ENCODE measurements around the gene RRAGD.
A peak's percentile ranks its signal among the peaks of the same experiment; 100 is the strongest.

RRAGD gene

DNA sequence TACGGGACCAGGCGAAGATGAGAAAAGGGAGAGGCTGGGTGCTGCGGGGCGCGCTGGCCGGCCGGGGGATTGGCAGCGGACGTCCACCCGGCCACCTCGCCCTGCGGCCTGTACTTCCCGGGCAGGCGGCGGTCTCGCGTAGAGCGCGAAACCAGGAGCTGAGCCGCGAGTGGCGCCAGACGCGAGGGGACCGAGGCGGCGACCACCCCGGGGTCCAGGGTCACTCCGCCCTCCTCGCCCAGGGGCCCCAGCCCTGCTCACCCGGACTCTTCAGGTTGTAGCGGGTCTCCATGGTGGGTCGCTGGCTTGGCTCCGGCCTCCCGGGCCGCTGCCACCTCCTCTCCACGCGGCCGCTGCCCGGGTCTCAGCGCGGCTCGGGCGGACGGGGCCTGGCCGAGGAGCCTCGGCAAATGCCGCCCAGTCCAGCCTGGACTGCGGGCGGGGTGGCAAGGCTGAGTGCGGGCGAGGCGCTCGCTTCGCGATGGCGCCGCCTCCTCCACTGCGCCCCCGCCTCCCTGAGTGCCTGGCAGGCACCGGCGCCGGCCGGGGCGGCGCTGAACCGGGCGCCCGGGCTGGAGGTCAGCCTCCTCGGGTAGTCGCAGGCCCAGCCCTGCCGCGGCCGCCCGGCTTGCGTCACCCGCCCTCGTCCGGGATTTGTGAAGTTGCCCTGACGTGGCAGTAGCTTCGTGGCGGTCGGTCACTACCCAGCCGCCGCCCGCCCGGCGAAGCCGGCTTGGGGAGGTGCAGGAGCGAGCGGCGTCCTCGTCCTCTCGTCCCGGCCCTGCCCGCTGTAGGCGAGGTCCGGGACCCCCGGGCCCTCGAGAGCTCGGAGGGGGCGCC is 59.6 kb downstream of the RRAGD start, which contains the start of gene UBE2J1 (continued):
- TF ChIP-seq ZNF274 (IDR thresholded peaks at IDR 0.05; ENCODE audit: low read length) (no peak), ZNF274 (tag by site-specific recombination; IDR thresholded peaks at IDR 0.05; ENCODE audit: borderline replicate concordance) (no peak), OVOL3 (tag by site-specific recombination; IDR thresholded peaks at IDR 0.05) (peak; percentile 23; the same call in 1 of the 2 replicates), ZNF423 (tag by site-specific recombination; IDR thresholded peaks at IDR 0.05) (peak; percentile 49; the same call in 1 of the 2 replicates), ZNF629 (tag by site-specific recombination; IDR thresholded peaks at IDR 0.05) (peak; percentile 43; the same call in 1 of the 2 replicates), ZIC2 (tag by site-specific recombination; IDR thresholded peaks at IDR 0.05) (no peak), KLF8 (tag by site-specific recombination; IDR thresholded peaks at IDR 0.05) (peak; percentile 71; the same call in 1 of the 2 replicates), RBAK (tag by site-specific recombination; IDR thresholded peaks at IDR 0.05) (no peak), WT1 (tag by site-specific recombination; IDR thresholded peaks at IDR 0.05) (peak; percentile 8; the same call in 1 of the 2 replicates), ZNF600 (tag by site-specific recombination; IDR thresholded peaks at IDR 0.05) (peak; percentile 53; the same call in 1 of the 2 replicates), ZNF37A (tag by site-specific recombination; IDR thresholded peaks at IDR 0.05) (no peak), HOXC10 (CRISPR knock-in tag; IDR thresholded peaks at IDR 0.05) (no peak), ZBTB7A (tag by site-specific recombination; IDR thresholded peaks at IDR 0.05; ENCODE audit: low read depth) (peak; percentile 72; the same call in 1 of the 2 replicates), HOXD13 (CRISPR knock-in tag; IDR thresholded peaks at IDR 0.05; ENCODE audit: borderline replicate concordance) (no peak; the same call in 1 of the 2 replicates), MYNN (tag by site-specific recombination; IDR thresholded peaks at IDR 0.05; ENCODE audit: borderline replicate concordance) (peak; percentile 70; the same call in 1 of the 2 replicates), ZNF529 (tag by site-specific recombination; IDR thresholded peaks at IDR 0.05; ENCODE audit: insufficient replicate concordance) (no peak), SETDB1 (IDR thresholded peaks at IDR 0.05; ENCODE audit: insufficient read length, low read length) (no peak), TRIM28 (IDR thresholded peaks at IDR 0.05; ENCODE audit: borderline replicate concordance, low read length) (0 out of 2 replicates have a peak, but pooled peaks have one; percentile 12), ZNF2 (tag by site-specific recombination; IDR thresholded peaks at IDR 0.05) (peak; percentile 86; the same call in 1 of the 2 replicates), ZNF114 (tag by site-specific recombination; IDR thresholded peaks at IDR 0.05) (no peak), ZNF585B (tag by site-specific recombination; IDR thresholded peaks at IDR 0.05) (no peak)
- TF ChIP-seq, protein P1, sequence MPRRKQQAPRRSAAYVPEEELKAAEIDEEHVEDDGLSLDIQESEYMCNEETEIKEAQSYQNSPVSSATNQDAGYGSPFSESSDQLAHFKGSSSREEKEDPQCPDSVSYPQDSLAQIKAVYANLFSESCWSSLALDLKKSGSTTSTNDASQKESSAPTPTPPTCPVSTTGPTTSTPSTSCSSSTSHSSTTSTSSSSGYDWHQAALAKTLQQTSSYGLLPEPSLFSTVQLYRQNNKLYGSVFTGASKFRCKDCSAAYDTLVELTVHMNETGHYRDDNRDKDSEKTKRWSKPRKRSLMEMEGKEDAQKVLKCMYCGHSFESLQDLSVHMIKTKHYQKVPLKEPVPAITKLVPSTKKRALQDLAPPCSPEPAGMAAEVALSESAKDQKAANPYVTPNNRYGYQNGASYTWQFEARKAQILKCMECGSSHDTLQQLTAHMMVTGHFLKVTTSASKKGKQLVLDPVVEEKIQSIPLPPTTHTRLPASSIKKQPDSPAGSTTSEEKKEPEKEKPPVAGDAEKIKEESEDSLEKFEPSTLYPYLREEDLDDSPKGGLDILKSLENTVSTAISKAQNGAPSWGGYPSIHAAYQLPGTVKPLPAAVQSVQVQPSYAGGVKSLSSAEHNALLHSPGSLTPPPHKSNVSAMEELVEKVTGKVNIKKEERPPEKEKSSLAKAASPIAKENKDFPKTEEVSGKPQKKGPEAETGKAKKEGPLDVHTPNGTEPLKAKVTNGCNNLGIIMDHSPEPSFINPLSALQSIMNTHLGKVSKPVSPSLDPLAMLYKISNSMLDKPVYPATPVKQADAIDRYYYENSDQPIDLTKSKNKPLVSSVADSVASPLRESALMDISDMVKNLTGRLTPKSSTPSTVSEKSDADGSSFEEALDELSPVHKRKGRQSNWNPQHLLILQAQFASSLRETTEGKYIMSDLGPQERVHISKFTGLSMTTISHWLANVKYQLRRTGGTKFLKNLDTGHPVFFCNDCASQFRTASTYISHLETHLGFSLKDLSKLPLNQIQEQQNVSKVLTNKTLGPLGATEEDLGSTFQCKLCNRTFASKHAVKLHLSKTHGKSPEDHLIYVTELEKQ (tag by site-specific recombination; IDR thresholded peaks at IDR 0.05; ENCODE audit: borderline replicate concordance): no peak
- TF ChIP-seq, protein P2, sequence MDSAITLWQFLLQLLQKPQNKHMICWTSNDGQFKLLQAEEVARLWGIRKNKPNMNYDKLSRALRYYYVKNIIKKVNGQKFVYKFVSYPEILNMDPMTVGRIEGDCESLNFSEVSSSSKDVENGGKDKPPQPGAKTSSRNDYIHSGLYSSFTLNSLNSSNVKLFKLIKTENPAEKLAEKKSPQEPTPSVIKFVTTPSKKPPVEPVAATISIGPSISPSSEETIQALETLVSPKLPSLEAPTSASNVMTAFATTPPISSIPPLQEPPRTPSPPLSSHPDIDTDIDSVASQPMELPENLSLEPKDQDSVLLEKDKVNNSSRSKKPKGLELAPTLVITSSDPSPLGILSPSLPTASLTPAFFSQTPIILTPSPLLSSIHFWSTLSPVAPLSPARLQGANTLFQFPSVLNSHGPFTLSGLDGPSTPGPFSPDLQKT (IDR thresholded peaks at IDR 0.05; ENCODE audit: borderline replicate concordance, low read depth, low read length): no peak
- TF ChIP-seq, protein P3, sequence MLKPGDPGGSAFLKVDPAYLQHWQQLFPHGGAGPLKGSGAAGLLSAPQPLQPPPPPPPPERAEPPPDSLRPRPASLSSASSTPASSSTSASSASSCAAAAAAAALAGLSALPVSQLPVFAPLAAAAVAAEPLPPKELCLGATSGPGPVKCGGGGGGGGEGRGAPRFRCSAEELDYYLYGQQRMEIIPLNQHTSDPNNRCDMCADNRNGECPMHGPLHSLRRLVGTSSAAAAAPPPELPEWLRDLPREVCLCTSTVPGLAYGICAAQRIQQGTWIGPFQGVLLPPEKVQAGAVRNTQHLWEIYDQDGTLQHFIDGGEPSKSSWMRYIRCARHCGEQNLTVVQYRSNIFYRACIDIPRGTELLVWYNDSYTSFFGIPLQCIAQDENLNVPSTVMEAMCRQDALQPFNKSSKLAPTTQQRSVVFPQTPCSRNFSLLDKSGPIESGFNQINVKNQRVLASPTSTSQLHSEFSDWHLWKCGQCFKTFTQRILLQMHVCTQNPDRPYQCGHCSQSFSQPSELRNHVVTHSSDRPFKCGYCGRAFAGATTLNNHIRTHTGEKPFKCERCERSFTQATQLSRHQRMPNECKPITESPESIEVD (tag by site-specific recombination; IDR thresholded peaks at IDR 0.05): no peak
- TF ChIP-seq, protein P4, sequence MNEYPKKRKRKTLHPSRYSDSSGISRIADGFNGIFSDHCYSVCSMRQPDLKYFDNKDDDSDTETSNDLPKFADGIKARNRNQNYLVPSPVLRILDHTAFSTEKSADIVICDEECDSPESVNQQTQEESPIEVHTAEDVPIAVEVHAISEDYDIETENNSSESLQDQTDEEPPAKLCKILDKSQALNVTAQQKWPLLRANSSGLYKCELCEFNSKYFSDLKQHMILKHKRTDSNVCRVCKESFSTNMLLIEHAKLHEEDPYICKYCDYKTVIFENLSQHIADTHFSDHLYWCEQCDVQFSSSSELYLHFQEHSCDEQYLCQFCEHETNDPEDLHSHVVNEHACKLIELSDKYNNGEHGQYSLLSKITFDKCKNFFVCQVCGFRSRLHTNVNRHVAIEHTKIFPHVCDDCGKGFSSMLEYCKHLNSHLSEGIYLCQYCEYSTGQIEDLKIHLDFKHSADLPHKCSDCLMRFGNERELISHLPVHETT (tag by site-specific recombination; IDR thresholded peaks at IDR 0.05): no peak
- TF ChIP-seq, protein P5, sequence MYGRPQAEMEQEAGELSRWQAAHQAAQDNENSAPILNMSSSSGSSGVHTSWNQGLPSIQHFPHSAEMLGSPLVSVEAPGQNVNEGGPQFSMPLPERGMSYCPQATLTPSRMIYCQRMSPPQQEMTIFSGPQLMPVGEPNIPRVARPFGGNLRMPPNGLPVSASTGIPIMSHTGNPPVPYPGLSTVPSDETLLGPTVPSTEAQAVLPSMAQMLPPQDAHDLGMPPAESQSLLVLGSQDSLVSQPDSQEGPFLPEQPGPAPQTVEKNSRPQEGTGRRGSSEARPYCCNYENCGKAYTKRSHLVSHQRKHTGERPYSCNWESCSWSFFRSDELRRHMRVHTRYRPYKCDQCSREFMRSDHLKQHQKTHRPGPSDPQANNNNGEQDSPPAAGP (tag by site-specific recombination; IDR thresholded peaks at IDR 0.05): peak; percentile 70; the same call in 1 of the 2 replicates
- TF ChIP-seq, protein P6, sequence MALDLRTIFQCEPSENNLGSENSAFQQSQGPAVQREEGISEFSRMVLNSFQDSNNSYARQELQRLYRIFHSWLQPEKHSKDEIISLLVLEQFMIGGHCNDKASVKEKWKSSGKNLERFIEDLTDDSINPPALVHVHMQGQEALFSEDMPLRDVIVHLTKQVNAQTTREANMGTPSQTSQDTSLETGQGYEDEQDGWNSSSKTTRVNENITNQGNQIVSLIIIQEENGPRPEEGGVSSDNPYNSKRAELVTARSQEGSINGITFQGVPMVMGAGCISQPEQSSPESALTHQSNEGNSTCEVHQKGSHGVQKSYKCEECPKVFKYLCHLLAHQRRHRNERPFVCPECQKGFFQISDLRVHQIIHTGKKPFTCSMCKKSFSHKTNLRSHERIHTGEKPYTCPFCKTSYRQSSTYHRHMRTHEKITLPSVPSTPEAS (tag by site-specific recombination; IDR thresholded peaks at IDR 0.05): peak; percentile 37; the same call in 1 of the 2 replicates
- TF ChIP-seq, protein P7, sequence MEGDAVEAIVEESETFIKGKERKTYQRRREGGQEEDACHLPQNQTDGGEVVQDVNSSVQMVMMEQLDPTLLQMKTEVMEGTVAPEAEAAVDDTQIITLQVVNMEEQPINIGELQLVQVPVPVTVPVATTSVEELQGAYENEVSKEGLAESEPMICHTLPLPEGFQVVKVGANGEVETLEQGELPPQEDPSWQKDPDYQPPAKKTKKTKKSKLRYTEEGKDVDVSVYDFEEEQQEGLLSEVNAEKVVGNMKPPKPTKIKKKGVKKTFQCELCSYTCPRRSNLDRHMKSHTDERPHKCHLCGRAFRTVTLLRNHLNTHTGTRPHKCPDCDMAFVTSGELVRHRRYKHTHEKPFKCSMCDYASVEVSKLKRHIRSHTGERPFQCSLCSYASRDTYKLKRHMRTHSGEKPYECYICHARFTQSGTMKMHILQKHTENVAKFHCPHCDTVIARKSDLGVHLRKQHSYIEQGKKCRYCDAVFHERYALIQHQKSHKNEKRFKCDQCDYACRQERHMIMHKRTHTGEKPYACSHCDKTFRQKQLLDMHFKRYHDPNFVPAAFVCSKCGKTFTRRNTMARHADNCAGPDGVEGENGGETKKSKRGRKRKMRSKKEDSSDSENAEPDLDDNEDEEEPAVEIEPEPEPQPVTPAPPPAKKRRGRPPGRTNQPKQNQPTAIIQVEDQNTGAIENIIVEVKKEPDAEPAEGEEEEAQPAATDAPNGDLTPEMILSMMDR (tag by site-specific recombination; IDR thresholded peaks at IDR 0.05): peak; percentile 89
